Suprapubic skin (tissue), 4 donors: ENCODE results near the gene ADAMTSL2. TPM values are rescaled to one million over a fixed set of nuclear protein-coding genes. Genes with fewer than 3 reads are reported as not detected.

Experiments used
- DNase-seq, 2 donors: peaks; one replicate each; pipeline ENCODE4 v3.0.0-alpha.2; 2019; ENCODE audit warnings: low spot score in 2 of 2
- H3K27ac ChIP-seq: fragments of 200-600 bp; sonication (generic); one replicate; pipeline ENCODE4 v1.5.1; 2019
- H3K27me3 ChIP-seq: fragments of 200-600 bp; sonication (generic); one replicate; pipeline ENCODE4 v1.5.1; 2019
- H3K36me3 ChIP-seq: fragments of 200-600 bp; sonication (generic); one replicate; pipeline ENCODE4 v1.5.1; 2019
- H3K4me1 ChIP-seq: fragments of 200-600 bp; sonication (generic); one replicate; pipeline ENCODE4 v1.5.1; 2019
- H3K4me3 ChIP-seq: fragments of 200-600 bp; sonication (generic); one replicate; pipeline ENCODE4 v1.5.1; 2019; ENCODE audit warnings: mild to moderate bottlenecking
- H3K9me3 ChIP-seq: fragments of 200-600 bp; sonication (generic); one replicate; pipeline ENCODE4 v1.5.1; 2019
- CTCF ChIP-seq, 2 donors: fragments of 200-600 bp in 1 of 2; fragments of 450-650 bp in 1 of 2; sonication (generic) in 1 of 2; IDR thresholded peaks; one replicate each; pipeline ENCODE4 v1.5.1; 2016 to 2019; ENCODE audit warnings: antibody characterized with exemption in 2 of 2, mild to moderate bottlenecking in 1 of 2, moderate library complexity in 1 of 2
- EP300 ChIP-seq: sonication (generic); formaldehyde crosslinking; IDR thresholded peaks from one replicate; pipeline ENCODE4 v1.6.1; 2017; ENCODE audit warnings: antibody characterized with exemption
- POLR2A ChIP-seq, 2 donors: fragments of 450-650 bp; IDR thresholded peaks; one replicate each; pipeline ENCODE4 v1.6.1; 2017; ENCODE audit warnings: antibody characterized with exemption in 2 of 2, mild to moderate bottlenecking in 2 of 2, moderate library complexity in 2 of 2
- POLR2AphosphoS5 ChIP-seq, 3 donors: sonication (generic); formaldehyde crosslinking; IDR thresholded peaks; one replicate each; pipeline ENCODE4 v1.6.1; 2017; ENCODE audit warnings: antibody characterized with exemption in 3 of 3
- WGBS: methylation state at CpG from one replicate; pipeline ENCODE4 v1.1.5; 2018; 5-methylcytosine and 5-hydroxymethylcytosine counted together
- total RNA-seq, 4 donors: library from RNA; depleted of rRNA; stranded (reverse); fragments of >200 nt; gene quantifications; one replicate each; pipeline ENCODE4 v1.1.0, GENCODE V29; 2016

Gene ADAMTSL2
- total RNA-seq, 4 donors from 2014 or later: 0.16 to 0.85 (median 0.46) TPM

- 96% methylated on average over 5 of the region's 9 CpGs for WGBS
- Histone ChIP-seq H3K4me3 (no peak overlapping the region), H3K27ac (peak overlapping the region; percentile 71), H3K4me1 (peaks cover 28% of the 10 kb centered on the region), H3K9me3 (no peaks in the 10 kb centered on the region), H3K36me3 (no peaks in the 10 kb centered on the region), H3K27me3 (peaks cover 7% of the 10 kb centered on the region)
- TF ChIP-seq POLR2AphosphoS5 (IDR thresholded peaks at IDR 0.05) (no peak), EP300 (no peak), POLR2A (IDR thresholded peaks at IDR 0.05) (no peak), CTCF (IDR thresholded peaks at IDR 0.05) (no peak)
- DNase-seq: no peak
Observed at GRCh38 chr9:133557581-133557980, 23.1 kb downstream of the ADAMTSL2 start.

GRCh38 chr9:133558191-133559126 is 24.0 kb downstream of the ADAMTSL2 start:
- H3K4me3 ChIP-seq: peak overlapping the region; percentile 13
- H3K4me1 ChIP-seq: peaks cover 35% of the 10 kb centered on the region
- peaks cover 7% of the 10 kb centered on the region for H3K27me3 ChIP-seq
- no peak for DNase-seq
- WGBS: 38% methylated on average over 27 of the region's 31 CpGs
- H3K36me3 ChIP-seq: no peaks in the 10 kb centered on the region
- H3K27ac ChIP-seq: peak overlapping the region; percentile 71
- TF ChIP-seq POLR2AphosphoS5 (IDR thresholded peaks at IDR 0.05) (no peak), POLR2A (IDR thresholded peaks at IDR 0.05) (no peak), CTCF (IDR thresholded peaks at IDR 0.05) (no peak), EP300 (no peak)
- no peaks in the 10 kb centered on the region for H3K9me3 ChIP-seq

- Histone ChIP-seq H3K9me3 (no peaks in the 10 kb centered on the region), H3K4me3 (no peak overlapping the region), H3K36me3 (no peaks in the 10 kb centered on the region), H3K27me3 (peaks cover 12% of the 10 kb centered on the region), H3K4me1 (peaks cover 44% of the 10 kb centered on the region), H3K27ac (no peak overlapping the region)
- no peak for DNase-seq
- TF ChIP-seq POLR2AphosphoS5 (IDR thresholded peaks at IDR 0.05) (no peak), CTCF (IDR thresholded peaks at IDR 0.05) (no peak), EP300 (no peak), POLR2A (IDR thresholded peaks at IDR 0.05) (no peak)
- 97% methylated on average over 7 of the region's 15 CpGs for WGBS
Observed at GRCh38 chr9:133560311-133560710, 25.8 kb downstream of the ADAMTSL2 start.

- Histone ChIP-seq H3K27me3 (peaks cover 7% of the 10 kb centered on the region), H3K27ac (no peak overlapping the region), H3K36me3 (no peaks in the 10 kb centered on the region), H3K4me3 (no peak overlapping the region), H3K4me1 (peaks cover 50% of the 10 kb centered on the region), H3K9me3 (no peaks in the 10 kb centered on the region)
- no peak for TF ChIP-seq POLR2AphosphoS5 (IDR thresholded peaks at IDR 0.05)
- no peak for TF ChIP-seq CTCF (IDR thresholded peaks at IDR 0.05)
- TF ChIP-seq EP300: no peak
- no peak for TF ChIP-seq POLR2A (IDR thresholded peaks at IDR 0.05)
- 89% methylated on average over 11 of the region's 22 CpGs for WGBS
- DNase-seq: no peak
Observed at GRCh38 chr9:133560944-133561343, 26.4 kb downstream of the ADAMTSL2 start.

- Histone ChIP-seq H3K4me3 (no peak overlapping the region), H3K27ac (no peak overlapping the region), H3K9me3 (no peaks in the 10 kb centered on the region), H3K27me3 (peaks cover 7% of the 10 kb centered on the region), H3K36me3 (no peaks in the 10 kb centered on the region), H3K4me1 (peaks cover 51% of the 10 kb centered on the region)
- TF ChIP-seq EP300 (no peak), POLR2AphosphoS5 (IDR thresholded peaks at IDR 0.05) (no peak), POLR2A (IDR thresholded peaks at IDR 0.05) (no peak)
- WGBS: 100% methylated on average over 3 of the region's 32 CpGs
- DNase-seq: no peak
Observed at GRCh38 chr9:133561976-133562554, 27.6 kb downstream of the ADAMTSL2 start.
